HepG2 (cell line): Measurements from ENCODE around the gene PHLPP2. TPM values are rescaled to one million over a fixed set of nuclear protein-coding genes. Genes with fewer than 3 reads are reported as not detected.
A peak's percentile ranks its signal among the peaks of the same experiment; 100 is the strongest.

Source experiments
- CBX5 ChIP-seq: sonication (generic); formaldehyde crosslinking; IDR thresholded peaks from 2 replicates; pipeline ENCODE4 v1.4.0; 2020; ENCODE audit warnings: missing genetic modification reagents, borderline replicate concordance
- FOXJ3 ChIP-seq: sonication (generic); formaldehyde crosslinking; IDR thresholded peaks from 2 replicates; pipeline ENCODE4 v1.4.0; 2020; ENCODE audit warnings: missing genetic modification reagents, mild to moderate bottlenecking, borderline replicate concordance
- HHEX ChIP-seq: IDR thresholded peaks from 2 replicates; pipeline ENCODE4 v1.6.1; 2016; ENCODE audit warnings: control low read depth
- HOXD1 ChIP-seq: sonication (generic); formaldehyde crosslinking; IDR thresholded peaks from 2 replicates; pipeline ENCODE4 v1.5.0; 2020; ENCODE audit warnings: missing genetic modification reagents
- SP1 ChIP-seq, 2 experiments: fragments of 450-650 bp in 1 of 2; sonication (generic) in 1 of 2; formaldehyde crosslinking in 1 of 2; IDR thresholded peaks; 2 replicates each; pipeline versions ENCODE4 v1.4.0 to v1.6.1; 2016 to 2020; ENCODE audit warnings: missing genetic modification reagents in 1 of 2
- ZFP37 ChIP-seq: sonication (generic); formaldehyde crosslinking; IDR thresholded peaks from 2 replicates; pipeline ENCODE4 v1.4.0; 2020; ENCODE audit warnings: missing genetic modification reagents, borderline replicate concordance
- ZMYM3 ChIP-seq: sonication (generic); formaldehyde crosslinking; IDR thresholded peaks from 2 replicates; pipeline ENCODE4 v1.5.1; 2020; ENCODE audit warnings: mild to moderate bottlenecking, missing genetic modification reagents
- ZNF546 ChIP-seq: sonication (generic); formaldehyde crosslinking; conservative IDR thresholded peaks from 2 replicates; pipeline ENCODE4 v1.8.1; 2023; ENCODE audit warnings: mild to moderate bottlenecking, missing genetic modification reagents
- ZNF562 ChIP-seq: sonication (generic); formaldehyde crosslinking; IDR thresholded peaks from 2 replicates; pipeline ENCODE4 v1.8.0; 2022; ENCODE audit warnings: missing genetic modification reagents, borderline replicate concordance
- ZNF670 ChIP-seq: sonication (generic); formaldehyde crosslinking; IDR thresholded peaks from 2 replicates; pipeline ENCODE4 v1.8.0; 2022; ENCODE audit warnings: mild to moderate bottlenecking, missing genetic modification reagents, borderline replicate concordance
- ZSCAN25 ChIP-seq: sonication (generic); formaldehyde crosslinking; IDR thresholded peaks from 2 replicates; pipeline ENCODE4 v1.8.0; 2022; ENCODE audit warnings: mild to moderate bottlenecking, missing genetic modification reagents
- polyA plus RNA-seq, 8 experiments: library from polyadenylated mRNA; depleted of rRNA in 3 of 8; stranded (reverse) in 7 of 8; unstranded in 1 of 8; fragments of >200 nt; fragmentation: Illumina TruSeq in 4 of 8; extraction: Trizol in 4 of 8; gene quantifications; 2 replicates each; pipeline versions ENCODE4 v1.2.1 to v1.2.3, GENCODE V29; 2011 to 2016; ENCODE audit warnings: low read depth in 4 of 8, missing spikeins in 1 of 8, mixed read lengths in 1 of 8; ENCODE audit not compliant: insufficient read depth in 1 of 8
- total RNA-seq, 5 experiments: library from RNA; depleted of rRNA; stranded (reverse); fragments of >200 nt; fragmentation: Illumina TruSeq; extraction: Trizol; gene quantifications; 2 replicates each; pipeline ENCODE4 v1.2.3, GENCODE V29; 2016; ENCODE audit warnings: low read depth in 1 of 5
- TF ChIP-seq, protein P1 (sequence below): sonication (generic); formaldehyde crosslinking; IDR thresholded peaks from 2 replicates; pipeline ENCODE4 v1.5.0; 2020; ENCODE audit warnings: mild to moderate bottlenecking, missing genetic modification reagents, borderline replicate concordance
- TF ChIP-seq, protein P2 (sequence below): fragments of 450-650 bp; IDR thresholded peaks from 2 replicates; pipeline ENCODE4 v1.6.1; 2016
- TF ChIP-seq, protein P3 (sequence below): IDR thresholded peaks from 2 replicates; pipeline ENCODE4 v1.6.1; 2016; ENCODE audit warnings: low read depth, borderline replicate concordance
- TF ChIP-seq, protein P4 (sequence below): sonication (generic); IDR thresholded peaks from 2 replicates; pipeline ENCODE4 v1.6.1; 2016; ENCODE audit warnings: low read depth, borderline replicate concordance
- TF ChIP-seq, protein P5 (sequence below): sonication (generic); formaldehyde crosslinking; IDR thresholded peaks from 2 replicates; pipeline ENCODE4 v1.4.0; 2020; ENCODE audit warnings: mild to moderate bottlenecking, missing genetic modification reagents, borderline replicate concordance
- TF ChIP-seq, protein P6 (sequence below): sonication (generic); formaldehyde crosslinking; IDR thresholded peaks from 2 replicates; pipeline ENCODE4 v1.4.0; 2020; ENCODE audit warnings: missing genetic modification reagents

Gene PHLPP2
- total and polyA plus RNA-seq, 2 of the 13 experiments (the other 11 are each of a cell fraction or from before 2014, with no cell fraction given), result 8.9 TPM

DNA sequence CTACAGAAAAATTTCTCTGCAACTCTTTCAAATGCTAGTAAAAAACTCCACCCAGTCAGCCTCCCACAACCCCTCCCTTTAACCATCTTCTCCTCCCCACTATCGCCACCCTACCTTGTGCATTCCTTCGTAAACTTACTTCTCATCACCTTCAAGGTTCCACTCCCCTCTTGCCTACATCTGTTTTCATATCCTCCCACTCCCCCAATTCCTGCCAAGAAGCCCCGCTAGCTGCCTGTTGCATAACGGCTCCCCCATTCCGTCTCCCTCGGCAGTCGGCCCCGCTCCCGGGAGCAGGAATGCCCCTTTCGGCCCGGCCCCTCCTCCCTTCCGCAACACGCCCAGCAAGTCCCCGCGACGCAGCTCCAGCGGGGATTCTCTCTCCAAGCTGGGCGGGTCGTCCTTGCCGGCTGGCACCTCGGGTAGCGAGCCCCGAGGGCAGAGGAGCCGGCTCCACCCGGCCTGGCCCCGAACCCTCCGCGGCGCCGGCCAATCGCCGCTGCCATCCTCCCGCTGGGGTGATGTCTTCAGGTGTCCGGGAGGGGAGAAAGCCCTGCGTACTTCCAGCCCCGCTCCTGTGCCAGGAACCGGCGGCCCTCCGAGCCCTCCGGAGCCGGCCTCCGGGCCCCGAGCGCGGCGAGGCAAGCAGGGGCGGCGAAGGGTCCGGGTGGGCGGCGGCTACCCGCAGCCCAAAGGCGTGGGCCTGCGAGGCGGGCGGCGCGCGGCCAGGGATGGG is 1.5 kb downstream of the PHLPP2 start (continued):
- TF ChIP-seq, protein P1, sequence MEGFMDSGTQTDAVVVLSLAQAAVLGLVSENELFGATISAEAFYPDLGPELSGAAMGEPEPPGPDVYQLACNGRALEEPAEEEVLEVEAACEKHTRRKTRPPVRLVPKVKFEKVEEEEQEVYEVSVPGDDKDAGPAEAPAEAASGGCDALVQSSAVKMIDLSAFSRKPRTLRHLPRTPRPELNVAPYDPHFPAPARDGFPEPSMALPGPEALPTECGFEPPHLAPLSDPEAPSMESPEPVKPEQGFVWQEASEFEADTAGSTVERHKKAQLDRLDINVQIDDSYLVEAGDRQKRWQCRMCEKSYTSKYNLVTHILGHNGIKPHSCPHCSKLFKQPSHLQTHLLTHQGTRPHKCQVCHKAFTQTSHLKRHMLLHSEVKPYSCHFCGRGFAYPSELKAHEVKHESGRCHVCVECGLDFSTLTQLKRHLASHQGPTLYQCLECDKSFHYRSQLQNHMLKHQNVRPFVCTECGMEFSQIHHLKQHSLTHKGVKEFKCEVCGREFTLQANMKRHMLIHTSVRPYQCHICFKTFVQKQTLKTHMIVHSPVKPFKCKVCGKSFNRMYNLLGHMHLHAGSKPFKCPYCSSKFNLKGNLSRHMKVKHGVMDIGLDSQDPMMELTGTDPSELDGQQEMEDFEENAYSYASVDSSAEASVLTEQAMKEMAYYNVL (CRISPR knock-in tag), result peak; percentile 45; the same call in 1 of the 2 replicates
- no peak for TF ChIP-seq HHEX (CRISPR knock-in tag)
- TF ChIP-seq ZMYM3 (CRISPR knock-in tag), result peak; percentile 40; the same call in 1 of the 2 replicates
- no peak for TF ChIP-seq ZFP37 (CRISPR knock-in tag)
- no peak for TF ChIP-seq ZNF562
- TF ChIP-seq ZNF546 (CRISPR knock-in tag), result peak; percentile 32; the same call in 1 of the 2 replicates
- TF ChIP-seq, protein P2, sequence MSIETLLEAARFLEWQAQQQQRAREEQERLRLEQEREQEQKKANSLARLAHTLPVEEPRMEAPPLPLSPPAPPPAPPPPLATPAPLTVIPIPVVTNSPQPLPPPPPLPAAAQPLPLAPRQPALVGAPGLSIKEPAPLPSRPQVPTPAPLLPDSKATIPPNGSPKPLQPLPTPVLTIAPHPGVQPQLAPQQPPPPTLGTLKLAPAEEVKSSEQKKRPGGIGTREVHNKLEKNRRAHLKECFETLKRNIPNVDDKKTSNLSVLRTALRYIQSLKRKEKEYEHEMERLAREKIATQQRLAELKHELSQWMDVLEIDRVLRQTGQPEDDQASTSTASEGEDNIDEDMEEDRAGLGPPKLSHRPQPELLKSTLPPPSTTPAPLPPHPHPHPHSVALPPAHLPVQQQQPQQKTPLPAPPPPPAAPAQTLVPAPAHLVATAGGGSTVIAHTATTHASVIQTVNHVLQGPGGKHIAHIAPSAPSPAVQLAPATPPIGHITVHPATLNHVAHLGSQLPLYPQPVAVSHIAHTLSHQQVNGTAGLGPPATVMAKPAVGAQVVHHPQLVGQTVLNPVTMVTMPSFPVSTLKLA, result peak; percentile 34
- TF ChIP-seq, protein P3, sequence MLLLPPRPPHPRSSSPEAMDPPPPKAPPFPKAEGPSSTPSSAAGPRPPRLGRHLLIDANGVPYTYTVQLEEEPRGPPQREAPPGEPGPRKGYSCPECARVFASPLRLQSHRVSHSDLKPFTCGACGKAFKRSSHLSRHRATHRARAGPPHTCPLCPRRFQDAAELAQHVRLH (CRISPR knock-in tag), result no peak
- no peak for TF ChIP-seq SP1 (IDR thresholded peaks at IDR 0.05)
- TF ChIP-seq SP1 (CRISPR knock-in tag; IDR thresholded peaks at IDR 0.05), result peak; percentile 56
- TF ChIP-seq, protein P4, sequence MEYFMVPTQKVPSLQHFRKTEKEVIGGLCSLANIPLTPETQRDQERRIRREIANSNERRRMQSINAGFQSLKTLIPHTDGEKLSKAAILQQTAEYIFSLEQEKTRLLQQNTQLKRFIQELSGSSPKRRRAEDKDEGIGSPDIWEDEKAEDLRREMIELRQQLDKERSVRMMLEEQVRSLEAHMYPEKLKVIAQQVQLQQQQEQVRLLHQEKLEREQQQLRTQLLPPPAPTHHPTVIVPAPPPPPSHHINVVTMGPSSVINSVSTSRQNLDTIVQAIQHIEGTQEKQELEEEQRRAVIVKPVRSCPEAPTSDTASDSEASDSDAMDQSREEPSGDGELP, result no peak
- TF ChIP-seq HOXD1, result no peak
- TF ChIP-seq, protein P5, sequence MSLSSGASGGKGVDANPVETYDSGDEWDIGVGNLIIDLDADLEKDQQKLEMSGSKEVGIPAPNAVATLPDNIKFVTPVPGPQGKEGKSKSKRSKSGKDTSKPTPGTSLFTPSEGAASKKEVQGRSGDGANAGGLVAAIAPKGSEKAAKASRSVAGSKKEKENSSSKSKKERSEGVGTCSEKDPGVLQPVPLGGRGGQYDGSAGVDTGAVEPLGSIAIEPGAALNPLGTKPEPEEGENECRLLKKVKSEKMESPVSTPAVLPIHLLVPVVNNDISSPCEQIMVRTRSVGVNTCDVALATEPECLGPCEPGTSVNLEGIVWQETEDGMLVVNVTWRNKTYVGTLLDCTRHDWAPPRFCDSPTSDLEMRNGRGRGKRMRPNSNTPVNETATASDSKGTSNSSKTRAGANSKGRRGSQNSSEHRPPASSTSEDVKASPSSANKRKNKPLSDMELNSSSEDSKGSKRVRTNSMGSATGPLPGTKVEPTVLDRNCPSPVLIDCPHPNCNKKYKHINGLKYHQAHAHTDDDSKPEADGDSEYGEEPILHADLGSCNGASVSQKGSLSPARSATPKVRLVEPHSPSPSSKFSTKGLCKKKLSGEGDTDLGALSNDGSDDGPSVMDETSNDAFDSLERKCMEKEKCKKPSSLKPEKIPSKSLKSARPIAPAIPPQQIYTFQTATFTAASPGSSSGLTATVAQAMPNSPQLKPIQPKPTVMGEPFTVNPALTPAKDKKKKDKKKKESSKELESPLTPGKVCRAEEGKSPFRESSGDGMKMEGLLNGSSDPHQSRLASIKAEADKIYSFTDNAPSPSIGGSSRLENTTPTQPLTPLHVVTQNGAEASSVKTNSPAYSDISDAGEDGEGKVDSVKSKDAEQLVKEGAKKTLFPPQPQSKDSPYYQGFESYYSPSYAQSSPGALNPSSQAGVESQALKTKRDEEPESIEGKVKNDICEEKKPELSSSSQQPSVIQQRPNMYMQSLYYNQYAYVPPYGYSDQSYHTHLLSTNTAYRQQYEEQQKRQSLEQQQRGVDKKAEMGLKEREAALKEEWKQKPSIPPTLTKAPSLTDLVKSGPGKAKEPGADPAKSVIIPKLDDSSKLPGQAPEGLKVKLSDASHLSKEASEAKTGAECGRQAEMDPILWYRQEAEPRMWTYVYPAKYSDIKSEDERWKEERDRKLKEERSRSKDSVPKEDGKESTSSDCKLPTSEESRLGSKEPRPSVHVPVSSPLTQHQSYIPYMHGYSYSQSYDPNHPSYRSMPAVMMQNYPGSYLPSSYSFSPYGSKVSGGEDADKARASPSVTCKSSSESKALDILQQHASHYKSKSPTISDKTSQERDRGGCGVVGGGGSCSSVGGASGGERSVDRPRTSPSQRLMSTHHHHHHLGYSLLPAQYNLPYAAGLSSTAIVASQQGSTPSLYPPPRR (CRISPR knock-in tag), result 0 out of 2 replicates have a peak, but pooled peaks have one; percentile 47
- no peak for TF ChIP-seq ZNF670 (CRISPR knock-in tag)
- TF ChIP-seq, protein P6, sequence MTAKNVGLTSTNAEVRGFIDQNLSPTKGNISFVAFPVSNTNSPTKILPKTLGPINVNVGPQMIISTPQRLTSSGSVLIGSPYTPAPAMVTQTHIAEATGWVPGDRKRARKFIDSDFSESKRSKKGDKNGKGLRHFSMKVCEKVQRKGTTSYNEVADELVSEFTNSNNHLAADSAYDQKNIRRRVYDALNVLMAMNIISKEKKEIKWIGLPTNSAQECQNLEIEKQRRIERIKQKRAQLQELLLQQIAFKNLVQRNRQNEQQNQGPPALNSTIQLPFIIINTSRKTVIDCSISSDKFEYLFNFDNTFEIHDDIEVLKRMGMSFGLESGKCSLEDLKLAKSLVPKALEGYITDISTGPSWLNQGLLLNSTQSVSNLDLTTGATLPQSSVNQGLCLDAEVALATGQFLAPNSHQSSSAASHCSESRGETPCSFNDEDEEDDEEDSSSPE (CRISPR knock-in tag), result 0 out of 2 replicates have a peak, but pooled peaks have one; percentile 30
- TF ChIP-seq ZSCAN25 (CRISPR knock-in tag), result no peak
- no peak for TF ChIP-seq FOXJ3 (CRISPR knock-in tag)
- peak; percentile 74; the same call in 1 of the 2 replicates for TF ChIP-seq CBX5
